Uterus (tissue), 2 donors: ENCODE data around the gene KSR2.

Experiments used
- POLR2A ChIP-seq, 2 donors: fragments of 450-650 bp; IDR thresholded peaks; one replicate each; pipeline ENCODE4 v1.6.1; 2016; ENCODE audit warnings: antibody characterized with exemption in 2 of 2, mild to moderate bottlenecking in 1 of 2, moderate library complexity in 1 of 2
- TF ChIP-seq, protein P1 (sequence below), 4 experiments: fragments of 200-600 bp in 2 of 4; fragments of 450-650 bp in 2 of 4; sonication (generic) in 2 of 4; IDR thresholded peaks; one replicate each; pipeline ENCODE4 v1.5.1; 2016 to 2019; ENCODE audit warnings: antibody characterized with exemption in 4 of 4, mild to moderate bottlenecking in 2 of 4, moderate library complexity in 1 of 4

DNA sequence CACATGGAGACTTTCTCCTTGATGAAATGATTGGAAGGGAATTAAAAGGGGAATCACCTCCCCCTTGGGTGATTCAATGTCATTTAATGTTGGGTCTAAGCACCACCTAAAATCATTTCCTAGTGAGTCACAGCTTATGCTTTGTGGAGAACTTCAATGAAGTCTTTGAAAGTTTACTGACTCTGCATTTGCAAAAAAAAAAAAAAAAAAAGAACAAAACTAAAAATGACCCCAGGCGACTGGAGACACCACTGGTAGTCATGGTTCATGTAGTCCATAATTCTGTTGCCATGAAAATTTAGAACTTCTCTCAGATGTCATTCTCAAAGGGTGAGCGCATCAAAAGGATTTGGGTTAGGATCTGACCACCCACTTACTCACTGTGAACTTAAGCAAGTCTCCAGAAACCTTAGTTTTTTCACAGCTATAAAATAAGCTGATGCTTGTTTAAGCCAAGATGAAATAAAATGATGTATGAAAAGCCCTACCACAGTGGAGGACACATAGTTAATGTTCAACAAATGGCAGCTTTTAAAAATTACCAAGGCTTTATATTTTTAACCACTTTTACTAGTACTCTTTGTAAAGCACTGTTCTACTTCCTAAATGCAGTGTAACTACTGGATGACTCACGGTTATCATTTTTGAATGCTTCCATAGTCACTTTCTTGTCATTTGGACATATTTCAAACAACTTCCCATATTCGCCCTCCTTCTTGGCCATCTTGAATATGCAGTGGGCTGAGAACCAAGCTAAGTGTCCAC is 18.1 kb upstream of the KSR2 start:
- TF ChIP-seq, protein P1, sequence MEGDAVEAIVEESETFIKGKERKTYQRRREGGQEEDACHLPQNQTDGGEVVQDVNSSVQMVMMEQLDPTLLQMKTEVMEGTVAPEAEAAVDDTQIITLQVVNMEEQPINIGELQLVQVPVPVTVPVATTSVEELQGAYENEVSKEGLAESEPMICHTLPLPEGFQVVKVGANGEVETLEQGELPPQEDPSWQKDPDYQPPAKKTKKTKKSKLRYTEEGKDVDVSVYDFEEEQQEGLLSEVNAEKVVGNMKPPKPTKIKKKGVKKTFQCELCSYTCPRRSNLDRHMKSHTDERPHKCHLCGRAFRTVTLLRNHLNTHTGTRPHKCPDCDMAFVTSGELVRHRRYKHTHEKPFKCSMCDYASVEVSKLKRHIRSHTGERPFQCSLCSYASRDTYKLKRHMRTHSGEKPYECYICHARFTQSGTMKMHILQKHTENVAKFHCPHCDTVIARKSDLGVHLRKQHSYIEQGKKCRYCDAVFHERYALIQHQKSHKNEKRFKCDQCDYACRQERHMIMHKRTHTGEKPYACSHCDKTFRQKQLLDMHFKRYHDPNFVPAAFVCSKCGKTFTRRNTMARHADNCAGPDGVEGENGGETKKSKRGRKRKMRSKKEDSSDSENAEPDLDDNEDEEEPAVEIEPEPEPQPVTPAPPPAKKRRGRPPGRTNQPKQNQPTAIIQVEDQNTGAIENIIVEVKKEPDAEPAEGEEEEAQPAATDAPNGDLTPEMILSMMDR (IDR thresholded peaks at IDR 0.05): no peak
- TF ChIP-seq POLR2A (IDR thresholded peaks at IDR 0.05): no peak
